Adipocyte (in vitro differentiated cells): ENCODE data around the gene TSPOAP1.

Experiments used
- DNase-seq: peaks from one replicate; pipeline ENCODE4 v3.0.0-alpha.2; 2015; ENCODE audit warnings: low read depth
- H3K27me3 ChIP-seq: replicated peaks from 2 replicates; pipeline ENCODE4 v1.7.0; 2013; ENCODE audit warnings: mild to moderate bottlenecking, low read length, moderate library complexity; ENCODE audit not compliant: control insufficient read depth, insufficient read depth
- H3K36me3 ChIP-seq: 2 replicates; pipeline ENCODE4 v1.7.0; 2013; ENCODE audit warnings: low read length, mild to moderate bottlenecking, moderate library complexity; ENCODE audit not compliant: control insufficient read depth, insufficient read depth, severe bottlenecking
- H3K4me1 ChIP-seq: 2 replicates; pipeline ENCODE4 v1.7.0; 2013; ENCODE audit warnings: mild to moderate bottlenecking, low read length, moderate library complexity; ENCODE audit not compliant: control insufficient read depth, insufficient read depth
- H3K4me3 ChIP-seq: 2 replicates; pipeline ENCODE4 v1.7.0; 2013; ENCODE audit warnings: mild to moderate bottlenecking, low read length, moderate library complexity
- H3K9ac ChIP-seq: 2 replicates; pipeline ENCODE4 v1.7.0; 2013; ENCODE audit warnings: mild to moderate bottlenecking, low read length, moderate library complexity
- H3K9me3 ChIP-seq: 2 replicates; pipeline ENCODE4 v1.7.0; 2013; ENCODE audit warnings: mild to moderate bottlenecking, low read length, moderate library complexity; ENCODE audit not compliant: control insufficient read depth

TSPOAP1 gene

DNA sequence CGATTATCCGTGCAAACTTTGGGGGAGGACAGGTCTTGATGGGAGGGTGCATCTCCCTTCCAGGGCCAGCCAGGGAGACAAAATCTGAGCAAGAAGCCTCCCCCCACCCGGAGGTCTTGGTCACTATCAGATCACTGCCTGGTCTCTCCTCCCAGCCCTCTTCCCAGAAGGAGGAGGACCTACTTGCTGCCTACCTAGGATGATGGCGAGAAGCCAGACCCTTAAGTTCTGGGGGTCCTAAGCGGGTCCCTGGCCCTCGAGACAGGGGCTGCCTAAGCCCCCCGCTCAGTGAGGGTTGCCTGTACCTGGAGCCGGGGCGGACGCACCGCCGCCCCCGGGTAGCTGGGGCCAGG is 4.6 kb downstream of the TSPOAP1 start:
- Histone ChIP-seq H3K27me3 (peaks cover 65% of the 10 kb centered on the region), H3K4me1 (peaks cover 4% of the 10 kb centered on the region), H3K9ac (no peak overlapping the region), H3K36me3 (no peaks in the 10 kb centered on the region), H3K9me3 (no peaks in the 10 kb centered on the region), H3K4me3 (peak overlapping the region; percentile 70)
- DNase-seq = no peak

DNA sequence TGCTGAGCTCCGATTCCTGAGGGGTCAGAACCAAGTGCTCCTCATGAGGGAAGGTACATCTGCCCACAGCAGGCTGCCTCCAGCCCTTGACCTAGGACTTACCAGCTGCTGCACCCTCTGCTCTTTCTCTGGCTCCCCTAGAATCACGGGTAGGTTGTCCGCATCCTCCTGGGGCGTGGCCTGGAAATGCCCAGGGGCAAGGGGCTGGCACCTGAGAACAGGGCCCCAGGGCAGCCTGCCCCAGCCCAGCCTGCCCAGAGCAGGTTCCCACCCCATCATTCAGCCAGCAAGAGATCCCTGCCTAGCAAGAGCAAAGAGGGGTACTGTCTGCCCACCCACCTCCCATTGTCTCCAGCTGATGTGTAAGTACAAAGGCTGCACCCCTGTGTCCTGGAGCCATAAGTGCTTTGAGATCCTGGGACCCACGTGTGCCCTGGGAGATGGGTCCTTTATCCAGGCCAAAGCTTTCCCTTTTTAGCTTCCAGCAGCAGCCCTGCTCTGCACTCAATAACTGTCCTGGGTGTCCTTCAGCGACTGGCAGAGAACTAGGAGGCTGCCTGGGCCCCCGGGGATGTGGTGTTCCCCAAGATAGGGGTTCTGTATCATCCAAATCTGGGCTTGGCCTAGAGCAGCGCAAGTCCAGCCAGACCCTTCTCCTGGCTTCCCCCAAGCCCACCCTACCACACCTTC is 5.1 kb downstream of the TSPOAP1 start:
- Histone ChIP-seq H3K9ac (no peak overlapping the region), H3K9me3 (no peaks in the 10 kb centered on the region), H3K36me3 (no peaks in the 10 kb centered on the region), H3K4me3 (no peak overlapping the region), H3K4me1 (peaks cover 4% of the 10 kb centered on the region), H3K27me3 (peaks cover 60% of the 10 kb centered on the region)
- no peak for DNase-seq

DNA sequence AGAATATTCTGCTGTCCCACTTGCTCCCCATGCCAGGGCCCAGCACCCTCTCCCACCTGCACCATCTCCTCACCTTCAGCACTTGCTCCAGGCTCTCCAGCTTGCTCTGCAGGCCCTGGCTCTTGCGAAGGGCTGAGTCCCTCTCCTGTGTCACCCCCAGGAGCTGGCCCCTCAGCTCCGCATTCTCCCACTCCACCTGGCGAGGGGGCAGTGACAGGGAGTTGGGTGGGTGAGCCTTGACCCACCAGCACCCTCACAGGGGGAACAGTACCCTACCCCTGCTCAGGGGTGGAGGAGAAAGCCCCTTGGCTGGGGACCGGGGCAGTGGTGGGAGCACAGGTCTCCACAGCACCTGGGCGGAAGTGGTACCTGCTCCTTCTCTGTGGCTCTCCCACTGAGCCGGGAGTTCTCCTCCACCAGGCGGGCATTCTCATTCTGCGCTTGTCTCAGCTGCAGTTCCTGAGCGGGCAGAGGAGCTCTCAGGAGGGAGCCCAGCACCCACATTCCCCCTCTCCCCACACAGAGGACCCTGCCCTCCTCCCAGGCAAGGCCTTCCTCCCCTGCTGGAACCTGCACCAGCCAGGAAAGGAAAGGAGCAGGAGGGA is 5.9 kb downstream of the TSPOAP1 start:
- Histone ChIP-seq H3K9me3 (no peaks in the 10 kb centered on the region), H3K4me3 (no peak overlapping the region), H3K4me1 (peaks cover 4% of the 10 kb centered on the region), H3K9ac (no peak overlapping the region), H3K36me3 (no peaks in the 10 kb centered on the region), H3K27me3 (peaks cover 52% of the 10 kb centered on the region)
- no peak for DNase-seq

DNA sequence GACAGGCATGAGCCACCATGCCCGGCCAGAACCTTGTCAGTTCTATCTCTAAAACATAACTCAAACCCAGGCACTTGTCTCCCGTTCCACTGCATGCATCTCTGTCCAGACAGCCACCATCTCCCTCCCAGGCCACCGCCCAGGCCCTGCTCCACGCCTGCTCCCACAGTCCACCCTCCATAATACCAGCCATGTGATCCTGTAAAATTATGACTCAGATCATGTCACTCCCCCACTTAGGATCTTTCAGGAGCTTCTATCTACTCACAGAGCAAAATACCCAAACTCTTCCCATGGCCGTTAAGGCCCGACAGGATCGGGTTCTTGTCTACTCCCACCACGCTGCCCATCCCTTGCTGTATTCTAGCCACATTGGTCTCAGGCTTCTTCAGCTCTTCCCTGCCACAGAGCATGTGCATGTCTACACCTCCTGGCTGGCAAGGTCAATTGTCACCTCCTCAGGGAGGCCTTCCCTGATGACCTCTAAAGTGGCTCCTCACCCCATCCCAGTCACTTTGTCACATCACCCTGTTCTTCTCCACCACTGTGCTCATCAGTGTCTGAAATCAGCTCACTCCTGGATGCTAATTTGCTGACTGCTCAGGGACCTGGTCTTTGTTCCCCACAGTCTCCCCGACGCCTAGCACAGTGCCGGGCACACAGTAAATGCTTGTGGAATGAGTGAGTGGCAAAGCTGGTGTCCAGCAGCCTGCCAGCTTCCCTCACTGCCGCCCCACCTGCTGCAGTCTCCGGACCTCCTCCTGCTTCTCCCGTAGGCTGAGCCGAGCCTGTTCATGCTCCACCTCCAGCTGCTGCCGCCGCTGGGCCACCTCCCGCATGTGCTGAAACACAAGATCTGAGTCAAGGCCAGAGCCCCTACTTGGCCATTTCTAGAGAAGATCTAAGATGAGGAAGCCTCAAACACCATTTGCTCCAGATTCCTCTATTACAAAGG is 6.7 kb downstream of the TSPOAP1 start:
- H3K27me3 ChIP-seq = peaks cover 45% of the 10 kb centered on the region
- peaks cover 4% of the 10 kb centered on the region for H3K4me1 ChIP-seq
- no peak for DNase-seq
- no peaks in the 10 kb centered on the region for H3K9me3 ChIP-seq
- no peak overlapping the region for H3K4me3 ChIP-seq
- no peak overlapping the region for H3K9ac ChIP-seq
- no peaks in the 10 kb centered on the region for H3K36me3 ChIP-seq

DNA sequence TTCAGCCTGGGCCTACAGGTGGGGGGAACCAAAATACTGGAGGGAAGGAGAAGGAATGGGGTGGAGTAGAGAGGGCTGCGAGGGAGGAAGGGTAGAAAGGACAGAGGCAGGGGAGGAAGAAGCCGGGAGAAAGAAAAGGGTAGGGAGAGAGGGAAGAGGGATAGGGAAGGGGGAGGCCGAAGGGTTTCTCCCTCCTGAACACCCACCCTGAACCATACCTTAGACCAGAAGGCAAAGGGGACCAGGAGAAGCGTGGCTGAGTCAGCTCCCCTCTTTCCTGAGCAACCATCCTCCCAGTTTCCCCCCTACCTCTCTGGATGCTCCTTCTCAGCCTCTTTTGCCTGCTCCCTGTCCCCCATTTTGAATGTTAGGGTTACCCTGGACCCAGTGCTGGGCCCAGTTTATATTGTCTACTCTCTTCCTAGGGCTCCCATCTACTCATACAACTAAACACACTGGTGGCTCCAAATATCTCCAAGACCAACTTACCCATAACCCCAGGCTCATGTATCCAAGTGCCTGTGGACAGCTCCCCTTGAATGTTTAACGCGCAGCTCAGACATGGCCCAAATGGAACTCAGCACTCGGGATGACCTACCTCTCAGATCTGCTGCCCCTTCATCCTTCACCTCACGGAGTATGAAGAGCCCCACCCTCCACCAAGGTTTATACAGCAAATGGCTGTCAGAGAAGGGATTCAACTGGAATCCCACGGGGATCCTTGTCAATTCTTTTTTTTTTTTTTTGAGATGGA is 7.8 kb downstream of the TSPOAP1 start:
- Histone ChIP-seq H3K4me3 (no peak overlapping the region), H3K36me3 (no peaks in the 10 kb centered on the region), H3K27me3 (peaks cover 43% of the 10 kb centered on the region), H3K4me1 (peaks cover 4% of the 10 kb centered on the region), H3K9me3 (no peaks in the 10 kb centered on the region), H3K9ac (no peak overlapping the region)
- no peak for DNase-seq

DNA sequence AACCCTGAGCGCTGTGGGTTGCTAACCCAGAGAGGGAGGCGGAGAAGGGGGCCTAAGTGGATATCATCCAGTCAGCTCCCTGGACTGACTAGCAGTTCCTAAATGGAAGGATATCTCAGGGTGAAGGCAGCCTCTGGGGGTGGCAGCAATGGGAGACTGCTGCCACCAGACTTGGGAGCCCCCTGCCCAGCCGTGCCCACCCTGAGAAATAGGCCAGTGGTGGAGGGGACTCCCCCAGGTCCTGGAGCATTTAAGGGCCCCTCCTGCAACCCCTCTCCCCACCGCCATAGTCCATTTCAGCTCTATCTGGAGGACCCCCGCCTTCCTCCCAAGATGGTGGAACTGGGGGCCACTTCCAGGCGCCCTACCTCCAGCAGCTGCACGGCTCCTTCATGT is 8.4 kb downstream of the TSPOAP1 start:
- no peak overlapping the region for H3K4me3 ChIP-seq
- DNase-seq = no peak
- H3K4me1 ChIP-seq = peaks cover 4% of the 10 kb centered on the region

DNA sequence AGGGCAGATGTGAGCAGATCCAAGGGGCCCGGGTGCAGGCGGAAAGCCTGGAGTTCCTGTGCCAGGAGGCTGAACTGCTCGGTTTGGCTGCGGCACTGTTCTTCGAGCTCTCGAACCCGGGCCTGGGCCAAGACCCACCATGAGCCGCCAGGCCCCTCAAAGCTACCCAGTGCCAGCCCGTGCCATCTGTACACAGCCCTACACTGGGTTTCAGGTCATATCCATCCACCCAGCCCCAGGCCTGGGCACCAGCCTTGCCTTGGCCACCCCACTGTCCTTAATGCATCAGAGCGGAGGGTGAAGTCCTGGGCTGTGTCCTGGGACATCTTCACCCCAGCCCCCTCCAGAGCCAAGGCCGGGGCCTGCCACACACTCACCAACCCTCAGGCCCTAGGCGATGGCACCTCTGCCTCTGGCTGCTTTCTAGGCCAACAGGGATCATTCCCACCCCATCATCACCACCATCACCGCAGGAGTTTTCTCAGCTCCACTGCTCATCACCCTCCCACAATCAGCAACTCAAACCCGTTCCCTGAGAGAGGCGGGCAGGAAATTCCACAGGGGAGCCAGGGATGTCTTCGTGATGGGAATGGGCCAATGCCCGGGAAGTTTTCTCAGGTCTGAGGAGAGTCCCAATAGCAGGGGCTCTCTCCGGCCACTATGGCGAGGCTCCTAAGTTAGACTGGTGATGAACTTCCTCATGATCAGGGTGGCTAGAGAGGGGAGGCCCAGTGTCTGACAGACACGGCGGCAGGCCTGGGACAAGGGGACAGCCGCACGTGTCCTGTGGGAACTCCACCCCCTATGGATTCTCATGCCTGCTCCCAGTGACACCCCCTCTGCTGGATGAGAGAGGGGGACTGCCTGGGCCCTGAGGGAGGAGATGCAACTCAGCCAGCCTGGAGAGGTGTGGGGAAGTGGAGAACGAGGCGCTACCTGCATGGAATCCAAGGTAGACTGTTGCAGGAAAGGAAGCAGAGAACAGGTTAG is 9.1 kb downstream of the TSPOAP1 start:
- H3K36me3 ChIP-seq = no peaks in the 10 kb centered on the region
- no peak overlapping the region for H3K4me3 ChIP-seq
- H3K27me3 ChIP-seq = peaks cover 36% of the 10 kb centered on the region
- no peak for DNase-seq
- no peak overlapping the region for H3K9ac ChIP-seq
- no peaks in the 10 kb centered on the region for H3K9me3 ChIP-seq
- peaks cover under 1% of the 10 kb centered on the region for H3K4me1 ChIP-seq

More for the DNA sequence above, 8.4 kb downstream of the TSPOAP1 start:
- no peak overlapping the region for H3K9ac ChIP-seq
- H3K9me3 ChIP-seq = no peaks in the 10 kb centered on the region
- peaks cover 43% of the 10 kb centered on the region for H3K27me3 ChIP-seq
- H3K36me3 ChIP-seq = no peaks in the 10 kb centered on the region

DNA sequence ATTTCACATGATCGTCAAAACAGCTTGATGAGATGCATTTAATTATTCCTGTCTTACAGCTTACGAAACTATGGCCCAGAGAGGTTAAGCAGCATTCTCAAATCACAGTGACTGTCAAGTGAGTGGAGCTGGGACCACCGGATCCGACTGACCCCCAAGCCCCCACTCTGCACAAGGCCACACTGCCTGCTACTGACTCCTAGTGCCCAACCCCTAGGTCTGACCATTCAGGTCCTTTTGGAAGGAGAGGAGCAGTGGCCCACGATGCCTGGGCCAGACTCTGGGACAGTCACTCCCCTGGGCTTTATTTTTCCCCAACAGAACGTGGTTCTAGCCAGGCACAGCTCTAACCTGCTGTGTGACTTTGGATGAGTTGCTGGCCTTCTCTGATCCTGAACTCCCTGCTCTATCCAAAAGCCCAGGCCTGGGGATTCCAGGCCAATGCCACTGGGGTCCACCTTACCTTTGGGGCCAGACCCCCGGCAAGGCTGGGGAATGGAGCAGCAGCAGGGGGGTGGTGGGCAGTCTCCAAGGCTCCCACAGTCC is 9.9 kb downstream of the TSPOAP1 start:
- Histone ChIP-seq H3K4me1 (no peaks in the 10 kb centered on the region), H3K4me3 (no peak overlapping the region), H3K36me3 (no peaks in the 10 kb centered on the region), H3K9ac (no peak overlapping the region), H3K27me3 (peaks cover 29% of the 10 kb centered on the region), H3K9me3 (no peaks in the 10 kb centered on the region)
- DNase-seq = no peak

DNA sequence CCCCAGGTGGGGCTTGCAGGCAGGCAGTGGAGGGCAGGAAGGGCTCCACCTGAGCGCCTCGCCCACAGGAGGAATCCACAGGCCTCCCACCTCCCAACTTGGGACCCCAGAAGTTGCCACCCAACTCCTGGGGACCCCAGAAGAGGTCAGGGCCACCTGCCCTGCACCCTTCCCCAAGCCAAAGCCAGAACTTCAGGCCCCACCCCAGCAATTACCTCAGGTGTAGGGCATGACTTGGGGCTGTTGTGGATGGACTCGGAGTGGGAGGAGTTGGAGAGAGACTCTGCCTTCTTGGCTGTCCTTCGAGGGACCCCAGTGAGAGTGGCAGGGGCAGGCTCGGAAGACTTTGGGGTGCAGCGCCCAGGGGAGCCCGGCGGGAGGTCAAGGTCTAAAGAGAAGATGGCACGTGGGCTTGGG is 10.5 kb downstream of the TSPOAP1 start:
- Histone ChIP-seq H3K36me3 (no peaks in the 10 kb centered on the region), H3K4me3 (no peak overlapping the region), H3K9ac (no peak overlapping the region), H3K27me3 (peaks cover 24% of the 10 kb centered on the region), H3K9me3 (no peaks in the 10 kb centered on the region), H3K4me1 (no peaks in the 10 kb centered on the region)
- DNase-seq = no peak
